A549 (cell line): ENCODE results near the gene NPLOC4. TPM values are rescaled to one million over a fixed set of nuclear protein-coding genes. Genes with fewer than 3 reads are reported as not detected.

Source experiments
- ATAC-seq, 2 experiments: fragments of 200-7000 bp in 1 of 2; fragments of >200 bp in 1 of 2; cut with Nextera tagmentation in 1 of 2; cut with Tn5 transposase in 1 of 2; 3 replicates each; pipeline versions ENCODE4 v1.8.0 to v1.9.1; 2018 to 2020; ENCODE audit warnings: mild to moderate bottlenecking in 1 of 2, moderate library complexity in 1 of 2
- CTCF ChIA-PET: fragments of 300-600 bp; sonication (Branson Sonifier 250); formaldehyde crosslinking; extraction: SDS; loops from one replicate; lab custom pipeline; 2021; ENCODE audit warnings: antibody characterized with exemption, inconsistent platforms; lab: Yijun Ruan, JAX
- POLR2A ChIA-PET: fragments of 350-600 bp; formaldehyde crosslinking; extraction: SDS; loops from one replicate; lab custom pipeline; 2021; ENCODE audit warnings: antibody characterized with exemption, inconsistent platforms; lab: Yijun Ruan, JAX
- DNase-seq, 2 experiments: peaks; one replicate each; pipeline versions ENCODE4 v3.0.0 to v3.0.0-alpha.2; 2011 to 2016; ENCODE audit warnings: low read depth in 1 of 2, low spot score in 1 of 2
- FAIRE-seq: peaks from 2 replicates; lab custom pipeline; 2011; peaks lifted over from hg19 to GRCh38; lab: Jason Lieb, UNC
- H3K27ac ChIP-seq, 2 experiments: fragments of >200 bp; sonication (Bioruptor Twin); formaldehyde crosslinking; 3 replicates each; pipeline ENCODE4 v1.5.1; 2016 to 2017
- H3K4me1 ChIP-seq: fragments of >200 bp; sonication (Bioruptor Twin); formaldehyde crosslinking; 3 replicates; pipeline ENCODE4 v1.6.1; 2016
- H3K4me2 ChIP-seq: fragments of >200 bp; sonication (Bioruptor Twin); formaldehyde crosslinking; 3 replicates; pipeline ENCODE4 v1.6.1; 2016
- H3K4me3 ChIP-seq: fragments of >200 bp; sonication (Bioruptor Twin); formaldehyde crosslinking; 3 replicates; pipeline ENCODE4 v1.5.1; 2016
- H3K9me3 ChIP-seq: fragments of >200 bp; sonication (Bioruptor Twin); formaldehyde crosslinking; 3 replicates; pipeline ENCODE4 v1.6.1; 2016
- BCL3 ChIP-seq: fragments of >200 bp; sonication (Bioruptor Twin); formaldehyde crosslinking; IDR thresholded peaks from 3 replicates; pipeline ENCODE4 v1.6.1; 2016
- CHD2 ChIP-seq: fragments of 150-350 bp; IDR thresholded peaks from 2 replicates; pipeline ENCODE4 v1.6.1; 2014; ENCODE audit warnings: low read length; ENCODE audit not compliant: partially characterized antibody
- CTCF ChIP-seq: fragments of >200 bp; sonication (Bioruptor Twin); formaldehyde crosslinking; IDR thresholded peaks from 3 replicates; pipeline ENCODE4 v1.5.1; 2016
- EHMT2 ChIP-seq: fragments of 200-600 bp; sonication (generic); IDR thresholded peaks from 2 replicates; pipeline ENCODE4 v1.6.1; 2016; ENCODE audit warnings: antibody characterized with exemption, low read depth, mild to moderate bottlenecking, moderate library complexity
- FOXS1 ChIP-seq: fragments of 250-450 bp; sonication (Bioruptor Pico); IDR thresholded peaks from 2 replicates; pipeline ENCODE4 v1.5.0; 2020; ENCODE audit warnings: mild to moderate bottlenecking, moderate library complexity
- HDAC2 ChIP-seq: fragments of 200-600 bp; sonication (generic); IDR thresholded peaks from 2 replicates; pipeline ENCODE4 v1.6.1; 2016
- HES2 ChIP-seq: fragments of >200 bp; sonication (Bioruptor Twin); formaldehyde crosslinking; IDR thresholded peaks from 2 replicates; pipeline ENCODE4 v1.6.1; 2016
- HEYL ChIP-seq: fragments of 250-450 bp; sonication (Bioruptor Pico); IDR thresholded peaks from 2 replicates; pipeline ENCODE4 v1.8.0; 2021; ENCODE audit warnings: mild to moderate bottlenecking, moderate library complexity
- HOXB5 ChIP-seq: fragments of 250-450 bp; sonication (Bioruptor Pico); IDR thresholded peaks from 2 replicates; pipeline ENCODE4 v1.5.0; 2020; ENCODE audit warnings: mild to moderate bottlenecking, moderate library complexity
- JUNB ChIP-seq: fragments of >200 bp; sonication (Bioruptor Twin); formaldehyde crosslinking; IDR thresholded peaks from 2 replicates; pipeline ENCODE4 v1.6.1; 2016
- KDM1A ChIP-seq: fragments of 200-600 bp; sonication (generic); IDR thresholded peaks from 2 replicates; pipeline ENCODE4 v1.6.1; 2016; ENCODE audit warnings: low read depth, mild to moderate bottlenecking
- REST ChIP-seq: fragments of 200-600 bp; sonication (generic); IDR thresholded peaks from 2 replicates; pipeline ENCODE4 v1.6.1; 2016; ENCODE audit warnings: antibody characterized with exemption, mild to moderate bottlenecking, moderate library complexity
- RFX5 ChIP-seq: fragments of 450-650 bp; IDR thresholded peaks from 2 replicates; pipeline ENCODE4 v1.7.1; 2014; ENCODE audit warnings: antibody characterized with exemption, mild to moderate bottlenecking, moderate library complexity
- RNF2 ChIP-seq: fragments of 200-600 bp; sonication (generic); IDR thresholded peaks from 2 replicates; pipeline ENCODE4 v1.6.1; 2016; ENCODE audit warnings: low read depth, mild to moderate bottlenecking, antibody characterized with exemption, moderate library complexity, borderline replicate concordance
- SREBF2 ChIP-seq: fragments of 450-650 bp; IDR thresholded peaks from 2 replicates; pipeline ENCODE4 v1.6.1; 2014; ENCODE audit warnings: mild to moderate bottlenecking, moderate library complexity
- ZFP36 ChIP-seq: fragments of 450-650 bp; IDR thresholded peaks from 2 replicates; pipeline ENCODE4 v1.6.1; 2014; ENCODE audit warnings: borderline replicate concordance; ENCODE audit not compliant: partially characterized antibody
- ZSCAN20 ChIP-seq: fragments of 250-450 bp; sonication (Bioruptor Pico); IDR thresholded peaks from 2 replicates; pipeline ENCODE4 v1.8.0; 2022; ENCODE audit warnings: mild to moderate bottlenecking, moderate library complexity
- WGBS: methylation state at CpG from one replicate; pipeline ENCODE4 v1.1.6; 2017; ENCODE audit errors: missing lambda C conversion rate; 5-methylcytosine and 5-hydroxymethylcytosine counted together
- polyA plus RNA-seq, 4 experiments: library from polyadenylated mRNA; depleted of rRNA in 3 of 4; stranded (reverse); fragments of >200 nt; fragmentation: RNase III in 1 of 4; extraction: RNeasy Plus Mini Kit Qiagen cat#74134 plus additional on column Dnase treatment in 1 of 4; gene quantifications; 2 replicates in 3 of 4; 3 replicates in 1 of 4; pipeline ENCODE4 v1.2.3, GENCODE V29; 2011 to 2017

The NPLOC4 gene
- polyA plus RNA-seq, 2 of the 4 experiments (the other 2 are of a cell fraction), result 98.5 to 101 TPM

- Histone ChIP-seq H3K4me1 (peaks cover 18% of the 10 kb centered on the region), H3K27ac (no peak overlapping the region), H3K4me3 (no peak overlapping the region), H3K9me3 (no peaks in the 10 kb centered on the region), H3K4me2 (no peak overlapping the region)
- no peak for DNase-seq
- WGBS, result 92% methylated on average over 11 of the region's 11 CpGs
- FAIRE-seq, result no peak
- ATAC-seq, result peak in 1 of 2 experiments; percentile 28; a peak in 3 of 6 replicates
- ChIA-PET CTCF (interaction anchor here (1.7 to 45.0 kb wide), 3 partner anchors 9 to 74 kb away, joined by 7 to 1604 read pairs (median 1604); partner anchors contain the start of gene FAAP100), POLR2A (no interaction called here)
- TF ChIP-seq CHD2, result no peak
- TF ChIP-seq REST, result no peak
- no peak for TF ChIP-seq JUNB
- no peak for TF ChIP-seq BCL3
- TF ChIP-seq FOXS1 (CRISPR knock-in tag), result no peak
- TF ChIP-seq HES2, result no peak
- TF ChIP-seq RFX5, result no peak
- TF ChIP-seq HDAC2, result no peak
Observed at GRCh38 chr17:81593105-81593871, 43.6 kb downstream of the NPLOC4 start.

GRCh38 chr17:81591971-81592370 lies 44.9 kb downstream of the NPLOC4 start:
- no peak for DNase-seq
- H3K27ac ChIP-seq, result no peak overlapping the region
- CTCF ChIA-PET, result interaction anchor here (1.7 to 45.0 kb wide), 3 partner anchors 8 to 73 kb away, joined by 7 to 1604 read pairs (median 1604); partner anchors contain the start of gene FAAP100
- TF ChIP-seq ZFP36, result no peak
- no peak for TF ChIP-seq JUNB
- TF ChIP-seq SREBF2, result no peak
- TF ChIP-seq KDM1A, result no peak
- no peak for TF ChIP-seq ZSCAN20 (CRISPR knock-in tag)
- no peak for TF ChIP-seq HOXB5 (CRISPR knock-in tag)
- no peak for TF ChIP-seq HEYL
- TF ChIP-seq RNF2, result no peak
- no peak for TF ChIP-seq REST
- TF ChIP-seq EHMT2, result no peak
- no peak for TF ChIP-seq CTCF
- TF ChIP-seq, all 56 proteins: peak for 0
- WGBS, result 96% methylated on average over 14 of the region's 14 CpGs
- Histone ChIP-seq H3K4me1 (peaks cover 13% of the 10 kb centered on the region), H3K9me3 (no peaks in the 10 kb centered on the region), H3K4me3 (no peak overlapping the region), H3K4me2 (no peak overlapping the region)
- ATAC-seq, result no peak
- POLR2A ChIA-PET, result no interaction called here
- no peak for FAIRE-seq
